HepG2 (cell line): Measurements from ENCODE around the gene CDC42EP1. TPM values are rescaled to one million over a fixed set of nuclear protein-coding genes. Genes with fewer than 3 reads are reported as not detected.

Experiments used
- DMAP1 ChIP-seq: IDR thresholded peaks from 2 replicates; pipeline ENCODE4 v1.6.1; 2016
- FOSL2 ChIP-seq: sonication (generic); formaldehyde crosslinking; IDR thresholded peaks from 2 replicates; pipeline ENCODE4 v1.4.0; 2020; ENCODE audit warnings: missing genetic modification reagents
- GLI4 ChIP-seq: sonication (generic); formaldehyde crosslinking; IDR thresholded peaks from 2 replicates; pipeline ENCODE4 v1.5.1; 2020; ENCODE audit warnings: missing genetic modification reagents, mild to moderate bottlenecking, moderate library complexity, borderline replicate concordance
- KAT8 ChIP-seq: IDR thresholded peaks from 2 replicates; pipeline ENCODE4 v1.6.1; 2016; ENCODE audit warnings: missing genetic modification reagents, missing compliant biosample characterization
- KLF6 ChIP-seq: IDR thresholded peaks from 2 replicates; pipeline ENCODE4 v1.8.0; 2016; ENCODE audit warnings: missing biosample characterization, missing genetic modification reagents
- POLR2G ChIP-seq: fragments of 200-400 bp; formaldehyde crosslinking; IDR thresholded peaks from 2 replicates; pipeline ENCODE4 v1.6.1; 2018; ENCODE audit warnings: mild to moderate bottlenecking, low read depth, low read length, moderate library complexity
- SP5 ChIP-seq: IDR thresholded peaks from 2 replicates; pipeline ENCODE4 v1.6.1; 2016; ENCODE audit warnings: low read depth, borderline replicate concordance
- ZBTB42 ChIP-seq: sonication (generic); formaldehyde crosslinking; IDR thresholded peaks from 2 replicates; pipeline ENCODE4 v1.5.0; 2020; ENCODE audit warnings: mild to moderate bottlenecking, missing genetic modification reagents
- ZFY ChIP-seq: sonication (generic); formaldehyde crosslinking; IDR thresholded peaks from 2 replicates; pipeline ENCODE4 v1.4.0; 2020; ENCODE audit warnings: missing genetic modification reagents
- ZNF501 ChIP-seq: sonication (generic); formaldehyde crosslinking; IDR thresholded peaks from 2 replicates; pipeline ENCODE4 v1.5.1; 2020; ENCODE audit warnings: mild to moderate bottlenecking, moderate library complexity, missing genetic modification reagents
- ZNF772 ChIP-seq: sonication (generic); formaldehyde crosslinking; IDR thresholded peaks from 2 replicates; pipeline ENCODE4 v1.5.0; 2020; ENCODE audit warnings: mild to moderate bottlenecking, missing genetic modification reagents
- ZNF782 ChIP-seq: sonication (generic); formaldehyde crosslinking; IDR thresholded peaks from 2 replicates; pipeline ENCODE4 v1.4.0; 2020; ENCODE audit warnings: missing genetic modification reagents, mild to moderate bottlenecking, borderline replicate concordance
- ZNF839 ChIP-seq: sonication (generic); formaldehyde crosslinking; IDR thresholded peaks from 2 replicates; pipeline ENCODE4 v1.4.0; 2020; ENCODE audit warnings: missing genetic modification reagents, mild to moderate bottlenecking, borderline replicate concordance
- polyA plus RNA-seq, 8 experiments: library from polyadenylated mRNA; depleted of rRNA in 3 of 8; stranded (reverse) in 7 of 8; unstranded in 1 of 8; fragments of >200 nt; fragmentation: Illumina TruSeq in 4 of 8; extraction: Trizol in 4 of 8; gene quantifications; 2 replicates each; pipeline versions ENCODE4 v1.2.1 to v1.2.3, GENCODE V29; 2011 to 2016; ENCODE audit warnings: low read depth in 4 of 8, missing spikeins in 1 of 8, mixed read lengths in 1 of 8; ENCODE audit not compliant: insufficient read depth in 1 of 8
- total RNA-seq, 5 experiments: library from RNA; depleted of rRNA; stranded (reverse); fragments of >200 nt; fragmentation: Illumina TruSeq; extraction: Trizol; gene quantifications; 2 replicates each; pipeline ENCODE4 v1.2.3, GENCODE V29; 2016; ENCODE audit warnings: low read depth in 1 of 5
- TF ChIP-seq, protein P1 (sequence below): sonication (generic); formaldehyde crosslinking; conservative IDR thresholded peaks from 2 replicates; pipeline ENCODE4 v1.4.0; 2020; ENCODE audit warnings: mild to moderate bottlenecking, missing genetic modification reagents, moderate library complexity
- TF ChIP-seq, protein P2 (sequence below): sonication (generic); formaldehyde crosslinking; IDR thresholded peaks from 2 replicates; pipeline ENCODE4 v1.9.0; 2021; ENCODE audit warnings: mild to moderate bottlenecking, missing genetic modification reagents
- TF ChIP-seq, protein P3 (sequence below): sonication (generic); formaldehyde crosslinking; IDR thresholded peaks from 2 replicates; pipeline ENCODE4 v1.5.0; 2020; ENCODE audit warnings: missing genetic modification reagents
- TF ChIP-seq, protein P4 (sequence below): sonication (generic); formaldehyde crosslinking; IDR thresholded peaks from 2 replicates; pipeline ENCODE4 v1.8.0; 2022; ENCODE audit warnings: missing genetic modification reagents, mild to moderate bottlenecking, inconsistent platforms, borderline replicate concordance

CDC42EP1 gene
- total and polyA plus RNA-seq, 2 of the 13 experiments (the other 11 are each of a cell fraction or from before 2014, with no cell fraction given) = 17.1 to 29.5 TPM

DNA sequence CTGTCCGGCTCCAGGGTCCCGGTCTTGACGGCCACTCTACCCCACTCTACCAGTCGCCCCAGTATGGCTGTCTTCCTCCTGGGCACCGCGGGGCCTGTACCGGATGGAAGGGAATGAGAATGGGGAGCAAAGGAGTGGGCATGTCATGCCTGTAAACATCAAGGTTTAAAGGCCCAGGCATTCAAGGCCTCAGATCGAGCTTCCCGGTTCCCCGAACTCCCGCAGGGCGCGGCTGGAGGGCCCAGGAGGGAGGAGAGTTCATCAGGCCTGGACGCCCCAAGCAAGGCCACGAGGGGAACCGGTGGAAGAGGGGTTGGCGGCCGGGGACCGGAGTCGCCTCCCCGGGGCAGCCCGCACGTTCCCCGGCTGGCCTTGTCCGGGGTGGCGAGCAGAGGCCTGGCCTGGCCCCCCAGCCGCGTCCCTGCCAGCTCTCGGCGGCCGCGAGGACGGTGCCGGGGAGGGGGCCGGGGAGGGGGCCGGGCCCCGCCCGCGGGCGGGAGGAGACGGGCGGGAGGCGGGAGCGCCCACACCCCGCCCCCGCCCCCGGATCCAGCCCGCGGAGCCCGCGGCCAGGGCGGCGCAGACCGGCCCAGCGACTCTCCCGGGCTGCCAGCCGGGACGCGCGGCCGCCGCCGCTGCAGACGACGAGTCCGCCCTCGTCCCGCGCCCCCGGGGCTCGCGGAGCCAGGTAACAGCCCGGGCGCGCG, at the start of gene CDC42EP1 (continued):
- peak; percentile 33; the same call in 1 of the 2 replicates for TF ChIP-seq ZNF839 (CRISPR knock-in tag)
- TF ChIP-seq, protein P1, sequence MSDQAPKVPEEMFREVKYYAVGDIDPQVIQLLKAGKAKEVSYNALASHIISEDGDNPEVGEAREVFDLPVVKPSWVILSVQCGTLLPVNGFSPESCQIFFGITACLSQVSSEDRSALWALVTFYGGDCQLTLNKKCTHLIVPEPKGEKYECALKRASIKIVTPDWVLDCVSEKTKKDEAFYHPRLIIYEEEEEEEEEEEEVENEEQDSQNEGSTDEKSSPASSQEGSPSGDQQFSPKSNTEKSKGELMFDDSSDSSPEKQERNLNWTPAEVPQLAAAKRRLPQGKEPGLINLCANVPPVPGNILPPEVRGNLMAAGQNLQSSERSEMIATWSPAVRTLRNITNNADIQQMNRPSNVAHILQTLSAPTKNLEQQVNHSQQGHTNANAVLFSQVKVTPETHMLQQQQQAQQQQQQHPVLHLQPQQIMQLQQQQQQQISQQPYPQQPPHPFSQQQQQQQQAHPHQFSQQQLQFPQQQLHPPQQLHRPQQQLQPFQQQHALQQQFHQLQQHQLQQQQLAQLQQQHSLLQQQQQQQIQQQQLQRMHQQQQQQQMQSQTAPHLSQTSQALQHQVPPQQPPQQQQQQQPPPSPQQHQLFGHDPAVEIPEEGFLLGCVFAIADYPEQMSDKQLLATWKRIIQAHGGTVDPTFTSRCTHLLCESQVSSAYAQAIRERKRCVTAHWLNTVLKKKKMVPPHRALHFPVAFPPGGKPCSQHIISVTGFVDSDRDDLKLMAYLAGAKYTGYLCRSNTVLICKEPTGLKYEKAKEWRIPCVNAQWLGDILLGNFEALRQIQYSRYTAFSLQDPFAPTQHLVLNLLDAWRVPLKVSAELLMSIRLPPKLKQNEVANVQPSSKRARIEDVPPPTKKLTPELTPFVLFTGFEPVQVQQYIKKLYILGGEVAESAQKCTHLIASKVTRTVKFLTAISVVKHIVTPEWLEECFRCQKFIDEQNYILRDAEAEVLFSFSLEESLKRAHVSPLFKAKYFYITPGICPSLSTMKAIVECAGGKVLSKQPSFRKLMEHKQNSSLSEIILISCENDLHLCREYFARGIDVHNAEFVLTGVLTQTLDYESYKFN (CRISPR knock-in tag) = 0 out of 2 replicates have a peak, but pooled peaks have one; percentile 32
- peak; percentile 95 for TF ChIP-seq ZFY
- no peak for TF ChIP-seq ZBTB42
- peak; percentile 37; the same call in 1 of the 2 replicates for TF ChIP-seq KAT8 (CRISPR knock-in tag)
- TF ChIP-seq, protein P2, sequence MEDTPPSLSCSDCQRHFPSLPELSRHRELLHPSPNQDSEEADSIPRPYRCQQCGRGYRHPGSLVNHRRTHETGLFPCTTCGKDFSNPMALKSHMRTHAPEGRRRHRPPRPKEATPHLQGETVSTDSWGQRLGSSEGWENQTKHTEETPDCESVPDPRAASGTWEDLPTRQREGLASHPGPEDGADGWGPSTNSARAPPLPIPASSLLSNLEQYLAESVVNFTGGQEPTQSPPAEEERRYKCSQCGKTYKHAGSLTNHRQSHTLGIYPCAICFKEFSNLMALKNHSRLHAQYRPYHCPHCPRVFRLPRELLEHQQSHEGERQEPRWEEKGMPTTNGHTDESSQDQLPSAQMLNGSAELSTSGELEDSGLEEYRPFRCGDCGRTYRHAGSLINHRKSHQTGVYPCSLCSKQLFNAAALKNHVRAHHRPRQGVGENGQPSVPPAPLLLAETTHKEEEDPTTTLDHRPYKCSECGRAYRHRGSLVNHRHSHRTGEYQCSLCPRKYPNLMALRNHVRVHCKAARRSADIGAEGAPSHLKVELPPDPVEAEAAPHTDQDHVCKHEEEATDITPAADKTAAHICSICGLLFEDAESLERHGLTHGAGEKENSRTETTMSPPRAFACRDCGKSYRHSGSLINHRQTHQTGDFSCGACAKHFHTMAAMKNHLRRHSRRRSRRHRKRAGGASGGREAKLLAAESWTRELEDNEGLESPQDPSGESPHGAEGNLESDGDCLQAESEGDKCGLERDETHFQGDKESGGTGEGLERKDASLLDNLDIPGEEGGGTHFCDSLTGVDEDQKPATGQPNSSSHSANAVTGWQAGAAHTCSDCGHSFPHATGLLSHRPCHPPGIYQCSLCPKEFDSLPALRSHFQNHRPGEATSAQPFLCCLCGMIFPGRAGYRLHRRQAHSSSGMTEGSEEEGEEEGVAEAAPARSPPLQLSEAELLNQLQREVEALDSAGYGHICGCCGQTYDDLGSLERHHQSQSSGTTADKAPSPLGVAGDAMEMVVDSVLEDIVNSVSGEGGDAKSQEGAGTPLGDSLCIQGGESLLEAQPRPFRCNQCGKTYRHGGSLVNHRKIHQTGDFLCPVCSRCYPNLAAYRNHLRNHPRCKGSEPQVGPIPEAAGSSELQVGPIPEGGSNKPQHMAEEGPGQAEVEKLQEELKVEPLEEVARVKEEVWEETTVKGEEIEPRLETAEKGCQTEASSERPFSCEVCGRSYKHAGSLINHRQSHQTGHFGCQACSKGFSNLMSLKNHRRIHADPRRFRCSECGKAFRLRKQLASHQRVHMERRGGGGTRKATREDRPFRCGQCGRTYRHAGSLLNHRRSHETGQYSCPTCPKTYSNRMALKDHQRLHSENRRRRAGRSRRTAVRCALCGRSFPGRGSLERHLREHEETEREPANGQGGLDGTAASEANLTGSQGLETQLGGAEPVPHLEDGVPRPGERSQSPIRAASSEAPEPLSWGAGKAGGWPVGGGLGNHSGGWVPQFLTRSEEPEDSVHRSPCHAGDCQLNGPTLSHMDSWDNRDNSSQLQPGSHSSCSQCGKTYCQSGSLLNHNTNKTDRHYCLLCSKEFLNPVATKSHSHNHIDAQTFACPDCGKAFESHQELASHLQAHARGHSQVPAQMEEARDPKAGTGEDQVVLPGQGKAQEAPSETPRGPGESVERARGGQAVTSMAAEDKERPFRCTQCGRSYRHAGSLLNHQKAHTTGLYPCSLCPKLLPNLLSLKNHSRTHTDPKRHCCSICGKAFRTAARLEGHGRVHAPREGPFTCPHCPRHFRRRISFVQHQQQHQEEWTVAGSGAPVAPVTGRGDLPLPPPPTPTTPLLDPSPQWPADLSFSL (CRISPR knock-in tag) = no peak
- peak; percentile 77; the same call in 1 of the 2 replicates for TF ChIP-seq KLF6 (CRISPR knock-in tag)
- TF ChIP-seq ZNF772 (CRISPR knock-in tag) = peak; percentile 78; the same call in 1 of the 2 replicates
- TF ChIP-seq GLI4 (CRISPR knock-in tag) = no peak
- TF ChIP-seq, protein P3, sequence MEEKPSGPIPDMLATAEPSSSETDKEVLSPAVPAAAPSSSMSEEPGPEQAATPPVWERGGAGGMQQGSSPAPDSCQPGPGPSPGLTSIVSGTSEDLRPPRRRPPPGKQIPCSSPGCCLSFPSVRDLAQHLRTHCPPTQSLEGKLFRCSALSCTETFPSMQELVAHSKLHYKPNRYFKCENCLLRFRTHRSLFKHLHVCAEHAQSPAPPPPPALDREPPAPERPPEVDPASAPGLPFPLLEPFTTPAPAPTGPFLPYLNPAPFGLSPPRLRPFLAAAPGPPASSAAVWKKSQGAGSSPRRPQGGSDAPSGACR (CRISPR knock-in tag) = 0 out of 2 replicates have a peak, but pooled peaks have one; percentile 26
- TF ChIP-seq DMAP1 (CRISPR knock-in tag) = peak; percentile 44; the same call in 1 of the 2 replicates
- peak; percentile 72 for TF ChIP-seq ZNF501 (CRISPR knock-in tag)
- TF ChIP-seq SP5 (CRISPR knock-in tag) = no peak
- 0 out of 2 replicates have a peak, but pooled peaks have one; percentile 85 for TF ChIP-seq ZNF782 (CRISPR knock-in tag)
- TF ChIP-seq FOSL2 = 0 out of 2 replicates have a peak, but pooled peaks have one; percentile 3
- TF ChIP-seq, protein P4, sequence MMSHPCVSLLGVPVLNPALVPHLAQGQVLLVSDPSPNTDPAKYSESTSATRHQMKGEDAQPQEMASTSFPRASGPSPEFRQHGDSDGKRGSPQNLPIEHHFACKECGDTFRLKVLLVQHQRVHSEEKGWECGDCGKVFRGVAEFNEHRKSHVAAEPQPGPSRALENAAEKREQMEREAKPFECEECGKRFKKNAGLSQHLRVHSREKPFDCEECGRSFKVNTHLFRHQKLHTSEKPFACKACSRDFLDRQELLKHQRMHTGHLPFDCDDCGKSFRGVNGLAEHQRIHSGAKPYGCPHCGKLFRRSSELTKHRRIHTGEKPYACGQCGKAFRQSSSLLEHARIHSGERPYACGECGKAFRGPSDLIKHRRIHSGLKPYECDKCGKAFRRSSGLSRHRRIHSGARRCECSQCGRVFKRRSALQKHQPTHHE (CRISPR knock-in tag) = 0 out of 2 replicates have a peak, but pooled peaks have one; percentile 45
- TF ChIP-seq POLR2G = peak; percentile 65
